HG03575 (cell line): ENCODE measurements around the gene ALK.

Source experiments
- ATAC-seq: cut with Tn5 transposase; IDR thresholded peaks from one replicate; pipeline ENCODE4 v1.9.1; 2021; ENCODE audit not compliant: unreplicated experiment, insufficient number of reproducible peaks, low FRiP score; ENCODE audit errors: extremely low read depth

The ALK gene

GRCh38 chr2:29392774-29393173, 528.6 kb downstream of the ALK start:
- no peak for ATAC-seq

GRCh38 chr2:29390136-29390535, 531.2 kb downstream of the ALK start:
- no peak for ATAC-seq

DNA sequence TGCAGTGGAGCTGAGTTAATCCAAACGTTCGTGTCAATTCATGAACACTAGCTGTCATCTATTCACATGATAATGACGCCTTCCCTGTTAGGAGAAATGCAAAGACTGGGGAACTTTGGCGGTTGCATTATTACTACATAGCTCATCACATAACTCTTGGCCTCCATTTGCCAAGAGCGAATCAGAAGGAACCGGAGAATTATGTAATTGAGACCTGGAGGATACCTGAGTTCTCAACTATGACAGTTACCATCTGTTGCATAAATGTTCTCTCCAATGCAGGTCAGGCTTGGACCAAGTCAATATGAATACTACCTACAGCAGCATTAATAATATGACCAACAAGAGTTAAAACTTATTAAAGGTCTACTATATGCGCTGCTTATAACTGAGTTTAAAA, 531.7 kb downstream of the ALK start:
- ATAC-seq = no peak

DNA sequence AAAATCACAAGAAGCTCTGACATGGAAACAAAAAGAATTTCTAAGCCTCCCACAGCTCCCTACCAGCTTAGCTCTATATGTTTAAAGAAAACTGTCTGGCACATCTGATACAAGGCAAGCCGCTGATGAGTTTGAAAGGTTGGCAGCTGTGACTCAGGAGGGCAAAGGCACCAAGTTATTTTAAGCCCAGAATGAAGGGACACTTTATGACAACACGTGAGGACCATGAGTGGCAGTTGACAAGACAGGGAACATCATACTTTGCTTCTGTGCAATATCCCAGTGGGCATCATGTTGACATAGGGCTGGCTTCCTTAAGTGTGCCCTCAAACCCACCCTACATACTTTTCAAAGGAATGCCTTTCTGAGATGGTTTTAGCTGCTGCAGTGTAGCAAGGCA, 533.3 kb downstream of the ALK start:
- no peak for ATAC-seq

DNA sequence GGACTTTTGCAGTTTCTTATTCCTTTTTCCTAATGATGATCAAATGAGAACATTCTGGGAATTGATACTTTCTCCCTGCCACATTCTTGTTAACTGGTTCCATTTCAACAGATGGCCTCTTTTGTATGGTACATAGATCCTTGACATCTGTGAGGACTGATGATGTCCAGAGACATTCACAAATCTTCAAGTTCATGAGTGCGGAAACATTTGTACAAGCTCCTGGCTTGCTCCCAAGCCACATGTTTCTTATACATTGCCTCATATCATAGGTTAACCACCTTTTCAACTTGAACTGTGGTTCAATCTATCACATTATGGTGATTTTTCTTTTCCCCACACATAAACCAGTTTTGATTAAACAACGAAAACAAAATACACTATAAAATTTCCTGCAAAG, 538.9 kb downstream of the ALK start:
- ATAC-seq = no peak

GRCh38 chr2:29377788-29378187, 543.6 kb downstream of the ALK start:
- no peak for ATAC-seq

- no peak for ATAC-seq
Observed at GRCh38 chr2:29376541-29376940, 544.8 kb downstream of the ALK start.

DNA sequence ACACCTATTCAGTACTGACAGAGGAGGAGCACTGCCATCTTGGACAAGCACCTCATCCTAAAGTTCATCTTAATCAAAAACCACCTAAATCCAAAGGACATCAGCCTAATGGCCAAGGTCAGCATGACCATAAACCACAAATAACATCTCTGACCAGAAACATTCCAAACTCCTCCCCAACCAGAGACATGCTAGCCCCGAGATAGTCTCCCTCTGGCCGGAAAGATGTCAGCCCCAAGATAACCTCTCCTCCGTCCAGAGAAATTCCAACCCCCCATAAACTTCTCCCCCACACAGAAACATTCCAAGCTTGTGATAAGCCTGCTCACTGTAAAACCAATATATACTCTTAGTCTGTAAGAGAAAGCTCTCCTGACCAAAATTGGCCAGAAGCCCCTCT, 545.5 kb downstream of the ALK start:
- ATAC-seq = no peak

- ATAC-seq = no peak
Observed at GRCh38 chr2:29374823-29375222, 546.6 kb downstream of the ALK start.

GRCh38 chr2:29373870-29374269, 547.5 kb downstream of the ALK start:
- no peak for ATAC-seq

DNA sequence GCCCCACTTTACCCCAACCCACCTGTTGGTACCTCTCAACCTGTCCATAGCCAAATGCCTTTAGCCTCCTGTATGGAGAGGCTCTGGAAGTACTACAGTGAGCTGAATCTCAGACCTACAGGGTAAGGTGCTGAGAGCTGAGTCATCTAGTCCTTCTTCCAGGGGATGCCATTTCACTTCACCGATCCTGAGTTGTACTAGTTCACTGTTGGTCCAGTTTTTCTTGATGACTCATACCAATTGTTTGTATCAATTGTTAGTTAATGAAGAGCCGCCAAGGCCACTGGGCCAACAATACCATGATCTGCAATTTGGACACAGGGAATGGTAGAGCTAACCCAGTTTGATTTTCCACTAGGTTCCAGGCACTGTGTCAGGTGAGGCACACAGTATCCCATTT, 549.2 kb downstream of the ALK start:
- ATAC-seq = no peak

DNA sequence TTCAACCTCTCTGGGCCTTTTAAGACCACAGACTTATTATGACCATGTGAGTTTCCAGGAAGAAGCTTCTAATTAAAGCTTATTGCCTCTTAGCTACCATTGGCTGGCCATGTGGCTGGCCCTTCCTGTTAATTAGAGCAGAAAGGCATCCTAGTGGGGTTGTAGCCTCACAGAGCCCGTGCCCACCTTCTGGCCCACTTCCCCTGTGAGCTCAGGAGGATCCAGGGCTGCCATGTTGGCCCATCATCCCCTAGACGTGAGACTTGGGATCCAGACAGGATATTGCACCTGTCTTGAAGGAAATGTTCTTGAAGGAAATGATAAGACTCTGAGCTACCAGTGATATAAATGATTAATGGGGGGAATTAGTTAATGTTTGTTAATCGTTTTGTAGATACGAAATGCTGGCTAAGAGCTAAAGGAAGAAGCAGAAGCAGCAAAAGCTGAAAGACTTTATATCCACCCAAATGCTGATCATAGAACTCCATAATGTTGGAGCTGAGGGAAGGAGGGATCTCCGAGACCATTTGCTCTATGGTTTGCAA, 550.7 kb downstream of the ALK start:
- ATAC-seq = no peak

DNA sequence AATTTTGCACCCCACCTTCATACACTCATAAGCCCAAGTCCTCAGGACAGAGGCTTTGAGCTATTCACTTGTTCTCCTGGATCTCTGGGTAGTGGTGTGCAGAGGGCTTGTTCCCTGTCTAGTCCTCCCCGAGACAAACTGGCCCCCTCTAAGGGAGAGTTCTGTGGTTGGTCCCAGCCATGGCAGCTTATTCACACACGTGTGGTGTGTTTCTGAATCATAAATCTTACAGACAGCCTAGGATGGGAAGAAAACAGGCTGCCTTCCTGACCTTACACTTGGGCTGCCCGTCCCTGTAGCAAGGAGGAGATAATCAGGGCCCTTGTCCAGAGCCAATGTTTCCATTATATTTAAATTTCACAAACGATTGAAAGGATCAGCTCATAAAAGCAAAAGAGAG, 551.2 kb downstream of the ALK start:
- no peak for ATAC-seq

DNA sequence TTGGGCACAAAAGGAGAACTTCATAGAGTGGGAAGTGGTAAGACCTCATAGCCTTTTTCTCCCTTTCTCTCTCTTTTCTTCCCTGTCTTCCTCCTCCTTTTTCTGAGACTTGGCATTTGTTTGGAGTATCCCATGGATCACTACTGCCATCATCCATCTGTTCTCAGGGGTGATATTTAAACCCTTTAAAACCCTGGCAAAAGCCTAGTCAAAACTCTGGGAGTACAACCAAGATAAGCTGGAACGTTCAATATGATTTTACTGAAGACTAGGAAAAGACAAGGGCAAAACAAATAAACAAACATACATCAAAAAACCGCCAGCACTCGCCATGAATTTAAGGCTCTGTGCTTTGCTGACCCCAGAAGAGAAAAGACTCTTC, 552.7 kb downstream of the ALK start:
- no peak for ATAC-seq

- ATAC-seq = no peak
Observed at GRCh38 chr2:29367986-29368658, 553.3 kb downstream of the ALK start.

- no peak for ATAC-seq
Observed at GRCh38 chr2:29363111-29363510, 558.3 kb downstream of the ALK start.

- no peak for ATAC-seq
Observed at GRCh38 chr2:29361231-29361630, 560.2 kb downstream of the ALK start.

- no peak for ATAC-seq
Observed at GRCh38 chr2:29360016-29360784, 561.2 kb downstream of the ALK start.

DNA sequence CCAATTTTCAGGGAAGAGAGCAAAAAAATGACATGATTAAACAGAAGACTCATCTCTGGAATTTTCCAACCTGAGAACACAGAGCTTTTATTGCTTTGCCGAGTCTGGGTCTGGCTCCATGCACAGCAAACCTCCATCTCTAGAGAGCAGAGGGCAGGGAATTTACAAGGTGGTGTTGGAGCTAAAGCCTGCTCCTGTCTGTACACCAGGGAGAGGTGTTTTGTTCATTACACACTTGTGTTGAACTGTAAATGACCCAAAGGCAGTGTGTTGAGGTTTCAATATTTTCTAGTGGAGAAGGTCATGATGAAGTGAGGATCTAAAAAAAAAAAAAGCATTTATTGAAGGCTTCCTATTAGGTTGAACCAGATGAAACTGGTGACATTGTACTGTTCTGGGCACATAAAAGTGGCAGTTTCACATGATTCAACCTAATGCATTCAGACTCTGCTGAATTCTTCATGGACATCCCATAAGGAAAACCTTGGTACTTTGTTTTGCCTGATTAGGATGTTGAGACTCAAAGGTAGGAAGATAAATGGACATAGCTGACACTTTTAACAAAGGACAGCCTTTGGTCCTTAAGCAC, 567.9 kb downstream of the ALK start:
- ATAC-seq = no peak

DNA sequence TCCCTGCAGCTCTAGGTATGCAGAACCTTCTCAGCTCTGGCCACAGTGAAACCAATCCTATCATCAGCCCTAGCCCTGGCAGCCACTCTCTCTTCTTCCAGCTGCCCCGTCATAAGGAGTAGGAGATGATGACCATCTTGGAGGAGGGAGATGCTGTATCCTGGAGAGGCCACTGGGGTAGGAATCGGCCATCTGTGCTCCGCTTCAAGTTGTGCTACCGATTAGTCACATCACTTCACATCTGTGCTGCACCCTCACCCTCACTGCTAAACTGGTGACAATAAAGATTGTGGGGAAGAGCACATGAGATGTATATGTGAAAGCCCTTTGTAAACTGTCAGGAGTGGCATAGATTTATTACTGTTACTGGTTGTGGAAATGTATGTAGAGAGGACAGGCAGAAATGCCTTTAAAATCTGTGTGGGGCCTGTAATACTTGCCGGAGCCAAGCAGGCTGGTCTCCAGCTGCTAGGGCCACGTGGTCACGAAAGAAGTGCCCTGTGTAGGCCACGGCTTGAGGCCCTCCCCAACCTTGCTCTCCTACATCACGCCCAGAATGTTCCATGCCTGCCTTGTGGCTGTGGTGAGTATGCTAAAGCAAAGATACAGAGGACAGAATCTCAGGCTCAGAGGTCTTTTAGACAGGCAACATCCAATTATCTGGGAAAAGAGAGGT, 569.3 kb downstream of the ALK start:
- ATAC-seq = no peak
